Lung (tissue), 12 donors: ENCODE results near the gene ABLIM2. TPM values are rescaled to one million over a fixed set of nuclear protein-coding genes. Genes with fewer than 3 reads are reported as not detected.

Experiments used
- ATAC-seq: fragments of 200-7000 bp; cut with Tn5 transposase; one replicate; pipeline ENCODE4 v1.9.1; 2020; ENCODE audit warnings: moderate number of reproducible peaks; ENCODE audit not compliant: insufficient read depth, low FRiP score
- DNase-seq, 3 donors: peaks; one replicate each; pipeline ENCODE4 v3.0.0-alpha.2; 2013 to 2017
- H3K27ac ChIP-seq, 2 donors: one replicate each; pipeline ENCODE4 v1.5.1; 2013; ENCODE audit warnings: mild to moderate bottlenecking in 2 of 2, moderate library complexity in 2 of 2, control low read depth in 1 of 2, inconsistent platforms in 1 of 2, low read depth in 1 of 2, low read length in 1 of 2
- H3K27me3 ChIP-seq, 3 donors: one replicate each; pipeline ENCODE4 v1.5.1; 2013; ENCODE audit warnings: low read length in 2 of 3; ENCODE audit not compliant: control insufficient read depth in 3 of 3, insufficient read depth in 3 of 3
- H3K36me3 ChIP-seq, 4 donors: one replicate each; pipeline ENCODE4 v1.5.1; 2013; ENCODE audit warnings: low read length in 4 of 4, mild to moderate bottlenecking in 1 of 4, moderate library complexity in 1 of 4; ENCODE audit not compliant: control insufficient read depth in 4 of 4, insufficient read depth in 4 of 4
- H3K4me1 ChIP-seq, 5 donors: one replicate each; pipeline ENCODE4 v1.5.1; 2013; ENCODE audit warnings: low read length in 5 of 5, mild to moderate bottlenecking in 2 of 5, moderate library complexity in 1 of 5; ENCODE audit not compliant: control insufficient read depth in 5 of 5, insufficient read depth in 5 of 5
- H3K4me3 ChIP-seq: one replicate; pipeline ENCODE4 v1.5.1; 2013; ENCODE audit warnings: mild to moderate bottlenecking, control low read depth, moderate library complexity
- H3K9ac ChIP-seq, 2 donors: one replicate each; pipeline ENCODE4 v1.5.1; 2013; ENCODE audit warnings: low read length in 2 of 2, control low read depth in 1 of 2; ENCODE audit not compliant: insufficient read depth in 1 of 2
- H3K9me3 ChIP-seq, 4 donors: one replicate each; pipeline ENCODE4 v1.5.1; 2013; ENCODE audit warnings: low read length in 3 of 4, mild to moderate bottlenecking in 1 of 4, moderate library complexity in 1 of 4; ENCODE audit not compliant: control insufficient read depth in 4 of 4, insufficient read depth in 3 of 4
- CTCF ChIP-seq: IDR thresholded peaks from 2 replicates; pipeline ENCODE4 v1.5.1; 2012; ENCODE audit warnings: mild to moderate bottlenecking; ENCODE audit errors: control extremely low read depth, extremely low read depth
- WGBS, 2 donors: extraction: QIAGEN DNeasy Blood & Tissue Kit; methylation state at CpG; one replicate each; pipeline ENCODE4 v1.1.7; 2013; 5-methylcytosine and 5-hydroxymethylcytosine counted together
- polyA plus RNA-seq, 2 donors: library from polyadenylated mRNA; stranded (reverse); fragments of 200-250 nt; gene quantifications; one replicate each; pipeline ENCODE4 v1.2.1, GENCODE V29; 2013
- total RNA-seq, 2 donors: library from RNA; depleted of rRNA in 1 of 2; stranded (reverse); fragments of >200 nt in 1 of 2; gene quantifications; one replicate each; pipeline ENCODE4 v1.2.1, GENCODE V29; 2014 to 2021
- donor health status: control.
- donor health status: control.
- donor health status: Bipolar disorder and iron deficiency.
- donor health status: healthy.
- donor health status: DM: yes; HTN: yes; CAD: no.

Gene ABLIM2
- total and polyA plus RNA-seq, 4 donors: 1.7 to 10.9 (median 5.2) TPM

- ATAC-seq (no peak), DNase-seq (no peak)
- Histone ChIP-seq H3K9ac (no peak overlapping the region), H3K4me3 (no peak overlapping the region), H3K36me3 (no peaks in the 10 kb centered on the region), H3K9me3 (no peaks in the 10 kb centered on the region), H3K27ac (no peak overlapping the region), H3K27me3 (no peaks in the 10 kb centered on the region), H3K4me1 (peaks cover 0 to 3% (median 0%) of the 10 kb centered on the region in 5 donors)
- TF ChIP-seq CTCF: no peak
- WGBS, 2 donors: 91 to 92% methylated on average over 12 of the region's 12 CpGs
Measured at GRCh38 chr4:8088966-8089491, 69.6 kb downstream of the ABLIM2 start.

GRCh38 chr4:8087921-8088495, 70.6 kb downstream of the ABLIM2 start:
- Histone ChIP-seq H3K4me3 (no peak overlapping the region), H3K9ac (no peak overlapping the region), H3K4me1 (peaks cover 0 to 3% (median 0%) of the 10 kb centered on the region in 5 donors), H3K27me3 (no peaks in the 10 kb centered on the region), H3K36me3 (no peaks in the 10 kb centered on the region), H3K9me3 (no peaks in the 10 kb centered on the region), H3K27ac (no peak overlapping the region)
- DNase-seq (no peak), ATAC-seq (no peak)
- 84 to 85% methylated on average over 18 of the region's 18 CpGs for WGBS, 2 donors
- no peak for TF ChIP-seq CTCF

- ATAC-seq (no peak), DNase-seq (no peak)
- Histone ChIP-seq H3K36me3 (no peaks in the 10 kb centered on the region), H3K4me3 (no peak overlapping the region), H3K9me3 (no peaks in the 10 kb centered on the region), H3K27me3 (no peaks in the 10 kb centered on the region), H3K9ac (no peak overlapping the region), H3K4me1 (peaks cover 0 to 7% (median 0%) of the 10 kb centered on the region in 5 donors), H3K27ac (no peak overlapping the region)
- 73 to 80% methylated on average over 14 of the region's 14 CpGs for WGBS, 2 donors
- TF ChIP-seq CTCF: no peak
Measured at GRCh38 chr4:8086783-8087445, 71.7 kb downstream of the ABLIM2 start.
